H1 (cell line): Measurements from ENCODE around the gene ITSN1. TPM values are rescaled to one million over a fixed set of nuclear protein-coding genes. Genes with fewer than 3 reads are reported as not detected.

Experiments used
- CTCF ChIA-PET: fragments of 300-600 bp; sonication (Branson Sonifier 250); formaldehyde crosslinking; loops from one replicate; lab custom pipeline; 2021; ENCODE audit not compliant: partially characterized antibody; lab: Charles Lee
- POLR2A ChIA-PET: fragments of 300-600 bp; sonication (Branson Sonifier 250); formaldehyde crosslinking; loops from one replicate; lab custom pipeline; 2021; ENCODE audit warnings: inconsistent platforms; ENCODE audit not compliant: partially characterized antibody; lab: Charles Lee
- DNase-seq, 2 experiments: peaks; one replicate each; pipeline versions ENCODE4 v3.0.0 to v3.0.0-alpha.2; 2010 to 2022; ENCODE audit warnings: low spot score in 2 of 2, low read depth in 1 of 2, mixed read lengths in 1 of 2
- FAIRE-seq: peaks from 2 replicates; lab custom pipeline; 2011; peaks lifted over from hg19 to GRCh38; lab: Jason Lieb, UNC
- H2AFZ ChIP-seq: 2 replicates; pipeline ENCODE4 v1.8.1; 2012; ENCODE audit warnings: low read length, inconsistent platforms
- H2AK5ac ChIP-seq: 2 replicates; pipeline ENCODE4 v1.6.1; 2013; ENCODE audit warnings: low read depth, low read length
- H2BK120ac ChIP-seq: replicated peaks from 2 replicates; pipeline ENCODE3; 2013; ENCODE audit warnings: low read depth, low read length, inconsistent platforms
- H2BK12ac ChIP-seq: 2 replicates; pipeline ENCODE4 v1.6.1; 2013; ENCODE audit warnings: low read depth, low read length
- H2BK15ac ChIP-seq: 2 replicates; pipeline ENCODE4 v1.6.1; 2013; ENCODE audit warnings: low read length
- H2BK20ac ChIP-seq: 2 replicates; pipeline ENCODE4 v1.6.1; 2013; ENCODE audit warnings: low read length
- H2BK5ac ChIP-seq: 2 replicates; pipeline ENCODE4 v1.6.1; 2013; ENCODE audit warnings: low read depth, low read length
- H3K14ac ChIP-seq: 2 replicates; pipeline ENCODE4 v1.6.1; 2013; ENCODE audit warnings: inconsistent platforms; ENCODE audit not compliant: insufficient read length
- H3K18ac ChIP-seq: 2 replicates; pipeline ENCODE4 v1.6.1; 2013; ENCODE audit warnings: low read length; ENCODE audit errors: extremely low read depth
- H3K23ac ChIP-seq: 2 replicates; pipeline ENCODE4 v1.6.1; 2013; ENCODE audit warnings: inconsistent platforms; ENCODE audit not compliant: insufficient read length
- H3K23me2 ChIP-seq: 2 replicates; pipeline ENCODE4 v1.6.1; 2013; ENCODE audit warnings: low read depth, low read length
- H3K27ac ChIP-seq: 2 replicates; pipeline ENCODE4 v1.6.1; 2011; ENCODE audit warnings: low read depth, low read length, inconsistent platforms
- H3K27me3 ChIP-seq, 4 experiments: replicated peaks in 1 of 4; 1 replicate in 1 of 4; 2 replicates in 3 of 4; pipeline versions ENCODE4 v1.6.1 to v1.8.1; 2011 to 2013; ENCODE audit warnings: low read length in 3 of 4, mild to moderate bottlenecking in 3 of 4, inconsistent platforms in 2 of 4, mixed read lengths in 2 of 4, moderate library complexity in 1 of 4; ENCODE audit not compliant: control insufficient read depth in 3 of 4, insufficient read depth in 3 of 4; ENCODE audit errors: extremely low read depth in 1 of 4
- H3K36me3 ChIP-seq, 4 experiments: 2 replicates each; pipeline versions ENCODE4 v1.6.1 to v1.8.1; 2011 to 2013; ENCODE audit warnings: mild to moderate bottlenecking in 4 of 4, low read length in 3 of 4, moderate library complexity in 2 of 4, control low read depth in 1 of 4, inconsistent platforms in 1 of 4; ENCODE audit not compliant: insufficient read depth in 4 of 4, control insufficient read depth in 2 of 4
- H3K4ac ChIP-seq: replicated peaks from 2 replicates; pipeline ENCODE3; 2013; ENCODE audit warnings: low read length, low read depth, mixed read lengths, inconsistent platforms; ENCODE audit not compliant: insufficient read length
- H3K4me1 ChIP-seq, 4 experiments: replicated peaks in 1 of 4; 1 replicate in 1 of 4; 2 replicates in 3 of 4; pipeline versions ENCODE4 v1.6.1 to v1.8.1; 2011 to 2013; ENCODE audit warnings: low read length in 3 of 4, inconsistent platforms in 2 of 4, mixed read lengths in 1 of 4; ENCODE audit not compliant: insufficient read depth in 4 of 4, control insufficient read depth in 3 of 4
- H3K4me2 ChIP-seq, 2 experiments: 2 replicates each; pipeline versions ENCODE4 v1.6.1 to v1.8.1; 2011 to 2013; ENCODE audit warnings: low read depth in 2 of 2, low read length in 2 of 2, control low read depth in 1 of 2, inconsistent platforms in 1 of 2, mild to moderate bottlenecking in 1 of 2; ENCODE audit not compliant: insufficient read depth in 1 of 2
- H3K4me3 ChIP-seq, 4 experiments: fragments of 200-600, 300-600 bp in 1 of 4; sonication (generic), shearing (Covaris generic), sonication (Bioruptor Twin) in 1 of 4; 2 replicates each; pipeline versions ENCODE4 v1.5.1 to v1.8.1; 2011 to 2016; ENCODE audit warnings: low read length in 4 of 4, low read depth in 3 of 4, control low read depth in 2 of 4, inconsistent platforms in 2 of 4, mild to moderate bottlenecking in 2 of 4, mixed read lengths in 1 of 4, moderate library complexity in 1 of 4; ENCODE audit not compliant: insufficient read depth in 2 of 4; ENCODE audit errors: extremely low read depth in 1 of 4
- H3K56ac ChIP-seq: replicated peaks from 2 replicates; pipeline ENCODE3; 2013; ENCODE audit warnings: low read depth, mild to moderate bottlenecking, mixed read lengths, low read length, inconsistent platforms; ENCODE audit not compliant: insufficient read length
- H3K79me1 ChIP-seq: 2 replicates; pipeline ENCODE4 v1.6.1; 2013; ENCODE audit warnings: low read depth, low read length, control low read depth
- H3K79me2 ChIP-seq, 2 experiments: 2 replicates each; pipeline versions ENCODE4 v1.6.1 to v1.8.1; 2012 to 2013; ENCODE audit warnings: low read length in 2 of 2, mild to moderate bottlenecking in 2 of 2, inconsistent platforms in 1 of 2; ENCODE audit not compliant: insufficient read depth in 2 of 2, control insufficient read depth in 1 of 2
- H3K9ac ChIP-seq, 4 experiments: replicated peaks in 1 of 4; 1 replicate in 1 of 4; 2 replicates in 3 of 4; pipeline versions ENCODE4 v1.6.1 to v1.8.1; 2011 to 2013; ENCODE audit warnings: low read depth in 3 of 4, low read length in 3 of 4, control low read depth in 2 of 4, mild to moderate bottlenecking in 2 of 4, moderate library complexity in 2 of 4, inconsistent platforms in 1 of 4; ENCODE audit errors: extremely low read depth in 1 of 4
- H3K9me3 ChIP-seq, 2 experiments: 2 replicates each; pipeline versions ENCODE4 v1.6.1 to v1.8.1; 2012 to 2013; ENCODE audit warnings: mild to moderate bottlenecking in 2 of 2, moderate library complexity in 2 of 2, control low read depth in 1 of 2, inconsistent platforms in 1 of 2, low read depth in 1 of 2, low read length in 1 of 2, mixed read lengths in 1 of 2; ENCODE audit not compliant: insufficient read depth in 2 of 2
- H4K20me1 ChIP-seq, 2 experiments: replicated peaks in 1 of 2; 2 replicates each; pipeline versions ENCODE3 to v1.8.1; 2011 to 2013; ENCODE audit warnings: inconsistent platforms in 2 of 2, low read length in 2 of 2, mild to moderate bottlenecking in 1 of 2; ENCODE audit not compliant: insufficient read depth in 2 of 2, control insufficient read depth in 1 of 2
- H4K5ac ChIP-seq: 2 replicates; pipeline ENCODE4 v1.6.1; 2013; ENCODE audit warnings: low read length, low read depth, mixed read lengths, inconsistent platforms; ENCODE audit not compliant: insufficient read length
- H4K8ac ChIP-seq: 2 replicates; pipeline ENCODE4 v1.8.0; 2013; ENCODE audit warnings: mild to moderate bottlenecking, moderate library complexity, low read length, inconsistent platforms; ENCODE audit not compliant: insufficient read depth; ENCODE audit errors: extremely low read depth
- H4K91ac ChIP-seq: replicated peaks from 2 replicates; pipeline ENCODE3; 2013; ENCODE audit warnings: low read length, mixed read lengths, inconsistent platforms; ENCODE audit not compliant: insufficient read length
- ASH2L ChIP-seq: fragments of 200-600, 300-600 bp; sonication (generic); IDR thresholded peaks from one replicate; pipeline ENCODE4 v1.7.1; 2017; ENCODE audit warnings: low read length
- CTCF ChIP-seq, 3 experiments: IDR thresholded peaks; 1 replicate in 2 of 3; 2 replicates in 1 of 3; pipeline versions ENCODE4 v1.5.1 to v1.6.1; 2011; ENCODE audit warnings: low read length in 3 of 3, mild to moderate bottlenecking in 3 of 3, inconsistent platforms in 2 of 3, low read depth in 1 of 3, moderate library complexity in 1 of 3; ENCODE audit not compliant: insufficient read depth in 1 of 3; ENCODE audit errors: control extremely low read depth in 1 of 3
- RAD21 ChIP-seq, 2 experiments: IDR thresholded peaks in 1 of 2; conservative IDR thresholded peaks in 1 of 2; 2 replicates each; pipeline ENCODE4 v1.6.1; 2011; ENCODE audit warnings: low read depth in 2 of 2, low read length in 2 of 2, improper control_type of control experiment in 1 of 2, inconsistent platforms in 1 of 2, mild to moderate bottlenecking in 1 of 2, moderate library complexity in 1 of 2
- WGBS, 2 experiments: shearing (Covaris generic) in 1 of 2; methylation state at CpG; one replicate each; pipeline versions ENCODE4 v1.1.6 to v1.1.7; 2013 to 2015; ENCODE audit warnings: low lambda C conversion rate in 2 of 2, mixed read lengths in 2 of 2, inconsistent platforms in 1 of 2, low coverage in 1 of 2, missing lambda C conversion rate in 1 of 2; ENCODE audit not compliant: insufficient replicate concordance in 2 of 2, insufficient coverage in 1 of 2, insufficient read length in 1 of 2; ENCODE audit errors: extremely low coverage in 1 of 2, missing lambda C conversion rate in 1 of 2; 5-methylcytosine and 5-hydroxymethylcytosine counted together
- polyA plus RNA-seq, 7 experiments: library from polyadenylated mRNA; depleted of rRNA in 3 of 7; stranded (reverse) in 5 of 7; unstranded in 2 of 7; fragments of >200 nt in 5 of 7; fragments of 200-250 nt in 2 of 7; gene quantifications; 1 replicate in 5 of 7; 2 replicates in 1 of 7; 4 replicates in 1 of 7; pipeline versions ENCODE4 v1.2.1 to v1.2.3, GENCODE V29; 2011 to 2013; ENCODE audit warnings: missing spikeins in 2 of 7, mixed read lengths in 2 of 7
- total RNA-seq: library from RNA; stranded (reverse); fragmentation: NEBNext Ultra II Directional; extraction: Animal tissue kit (Norgen Biotek cat#: 25700); gene quantifications from 2 replicates; pipeline ENCODE4 v1.2.1, GENCODE V29; 2021

Gene ITSN1
- total and polyA plus RNA-seq, 2 of the 8 experiments (the other 6 are each of a cell fraction or from before 2014, with no cell fraction given), result 60.8 to 78.1 TPM

GRCh38 chr21:33794596-33794995, 152.3 kb downstream of the ITSN1 start:
- Histone ChIP-seq H3K27me3 (no peaks in the 10 kb centered on the region), H3K4me3 (peak overlapping the region in 1 of 4 experiments; percentile 28; a peak in 1 of 8 replicates), H3K56ac (no peak overlapping the region), H3K36me3 (peaks cover 4 to 30% (median 10%) of the 10 kb centered on the region in 4 experiments; a peak in 5 of 8 replicates), H3K4me1 (peaks cover 0 to 9% (median 2%) of the 10 kb centered on the region in 4 experiments; a peak in 2 of 7 replicates), H2BK12ac (no peak overlapping the region), H4K8ac (no peak overlapping the region), H4K20me1 (no peaks in the 10 kb centered on the region), H3K23ac (no peak overlapping the region), H3K18ac (no peak overlapping the region), H3K14ac (no peak overlapping the region), H3K27ac (no peak overlapping the region), H4K91ac (no peak overlapping the region), H3K79me1 (0 out of 2 replicates have a peak, but pooled peaks cover 2% of the 10 kb centered on the region), H3K4ac (no peak overlapping the region), H3K79me2 (0 out of 4 replicates have a peak, but pooled peaks cover 0 to 3% of the 10 kb centered on the region in 2 experiments), H4K5ac (no peak overlapping the region), H3K9ac (no peak overlapping the region), H3K4me2 (peak overlapping the region; percentile 51 to 52), H3K9me3 (no peaks in the 10 kb centered on the region), H2BK15ac (no peak overlapping the region), H2BK20ac (no peak overlapping the region), H3K23me2 (no peaks in the 10 kb centered on the region), H2AK5ac (no peak overlapping the region), H2AFZ (no peak overlapping the region), H2BK120ac (no peak overlapping the region), H2BK5ac (0 out of 2 replicates have a peak overlapping the region, but pooled peaks have one; percentile 26)
- POLR2A ChIA-PET, result no interaction called here
- DNase-seq (no peak), FAIRE-seq (no peak)
- CTCF ChIA-PET, result interaction anchor here (1.2 kb wide), 1 partner anchor 157 kb away, joined by 3 read pairs; no protein-coding TSS in a partner anchor
- WGBS, 2 experiments, result 16% methylated on average over 2 of the region's 2 CpGs; no CpG with 5 or more reads in 1 of the 2 experiments
- TF ChIP-seq CTCF (IDR thresholded peaks at IDR 0.05; ENCODE audit: control extremely low read depth in 1 of 3, insufficient read depth in 1 of 3, low read depth in 1 of 3, low read length in 3 of 3), result peak in 2 of 3 experiments; percentile 1 to 3; a peak in 1 of 4 replicates
- no peak for TF ChIP-seq ASH2L
- TF ChIP-seq RAD21 (IDR thresholded peaks at IDR 0.05 in 1 of 2, conservative IDR thresholded peaks at IDR 0.05 in 1 of 2; ENCODE audit: low read depth in 2 of 2, low read length in 2 of 2), result peak in 1 of 2 experiments; percentile 26; a peak in 1 of 4 replicates
